ENCODE measurements around the gene SLC9A4.

Gene SLC9A4

GRCh38 chr2:102460467-102460866, 12.6 kb upstream of the SLC9A4 start:
- Histone ChIP-seq H3K4me3 (ENCODE audit: low read depth, low read length) (no peak overlapping the region), H3K27me3 (ENCODE audit: control insufficient read depth, insufficient read depth, low read length) (no peaks in the 10 kb centered on the region), H3K79me2 (no peaks in the 10 kb centered on the region), H3K4me1 (no peaks in the 10 kb centered on the region), H3K9me3 (ENCODE audit: control insufficient read depth, low read length) (no peaks in the 10 kb centered on the region), H3K36me3 (ENCODE audit: control insufficient read depth, insufficient read depth, low read length) (no peaks in the 10 kb centered on the region), H3K27ac (no peak overlapping the region), H3K9ac (no peak overlapping the region), H3K4me2 (ENCODE audit: low read length) (no peak overlapping the region), H2AFZ (no peak overlapping the region)
- no peak for TF ChIP-seq CTCF (IDR thresholded peaks at IDR 0.05)

DNA sequence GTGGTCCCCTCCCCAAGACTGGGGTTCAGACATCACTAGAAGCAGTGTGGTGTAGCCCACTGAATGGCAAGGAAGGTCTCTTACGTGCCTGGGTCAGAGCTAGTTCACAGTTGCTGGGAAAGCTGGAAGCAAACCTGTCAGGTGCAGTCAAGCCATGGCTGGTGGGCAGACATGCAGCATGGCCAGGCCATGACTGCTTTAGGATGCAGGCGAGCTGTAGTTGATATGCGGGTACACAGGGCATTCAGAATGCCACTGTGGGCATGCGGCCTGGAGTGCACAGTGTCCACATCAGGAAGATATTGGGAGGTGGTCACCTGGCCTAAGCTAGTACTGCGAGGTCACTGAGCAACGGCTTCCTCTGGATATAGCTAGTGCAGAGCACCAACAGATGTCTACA, 11.8 kb upstream of the SLC9A4 start:
- no peak for TF ChIP-seq CTCF (IDR thresholded peaks at IDR 0.05)
- Histone ChIP-seq H3K9me3 (ENCODE audit: control insufficient read depth, low read length) (no peaks in the 10 kb centered on the region), H2AFZ (no peak overlapping the region), H3K79me2 (no peaks in the 10 kb centered on the region), H3K4me1 (no peaks in the 10 kb centered on the region), H3K36me3 (ENCODE audit: control insufficient read depth, insufficient read depth, low read length) (no peaks in the 10 kb centered on the region), H3K4me3 (ENCODE audit: low read depth, low read length) (no peak overlapping the region), H3K4me2 (ENCODE audit: low read length) (no peak overlapping the region), H3K27ac (no peak overlapping the region), H3K9ac (no peak overlapping the region), H3K27me3 (ENCODE audit: control insufficient read depth, insufficient read depth, low read length) (no peaks in the 10 kb centered on the region)

GRCh38 chr2:102463160-102463559, 9.9 kb upstream of the SLC9A4 start:
- H3K4me2 ChIP-seq (ENCODE audit: low read length) = no peak overlapping the region
- no peaks in the 10 kb centered on the region for H3K27me3 ChIP-seq (ENCODE audit: control insufficient read depth, insufficient read depth, low read length)
- H3K27ac ChIP-seq = no peak overlapping the region
- H3K79me2 ChIP-seq = no peaks in the 10 kb centered on the region
- no peak overlapping the region for H2AFZ ChIP-seq
- TF ChIP-seq CTCF (IDR thresholded peaks at IDR 0.05) = no peak
- H3K4me3 ChIP-seq (ENCODE audit: low read depth, low read length) = no peak overlapping the region
- no peaks in the 10 kb centered on the region for H3K9me3 ChIP-seq (ENCODE audit: control insufficient read depth, low read length)
- H3K4me1 ChIP-seq = no peaks in the 10 kb centered on the region
- H3K36me3 ChIP-seq (ENCODE audit: control insufficient read depth, insufficient read depth, low read length) = no peaks in the 10 kb centered on the region
- H3K9ac ChIP-seq = no peak overlapping the region

- Histone ChIP-seq H3K4me2 (ENCODE audit: low read length) (no peak overlapping the region), H3K79me2 (no peaks in the 10 kb centered on the region), H3K9ac (no peak overlapping the region), H3K4me1 (no peaks in the 10 kb centered on the region), H3K36me3 (ENCODE audit: control insufficient read depth, insufficient read depth, low read length) (no peaks in the 10 kb centered on the region), H3K4me3 (ENCODE audit: low read depth, low read length) (no peak overlapping the region), H3K27me3 (ENCODE audit: control insufficient read depth, insufficient read depth, low read length) (no peaks in the 10 kb centered on the region), H3K27ac (no peak overlapping the region), H3K9me3 (ENCODE audit: control insufficient read depth, low read length) (no peaks in the 10 kb centered on the region), H2AFZ (no peak overlapping the region)
- no peak for TF ChIP-seq CTCF (IDR thresholded peaks at IDR 0.05)
Measured at GRCh38 chr2:102470168-102470567, 2.9 kb upstream of the SLC9A4 start.

GRCh38 chr2:102473631-102474030, 605 bp downstream of the SLC9A4 start:
- no peaks in the 10 kb centered on the region for H3K79me2 ChIP-seq
- no peak overlapping the region for H3K4me2 ChIP-seq (ENCODE audit: low read length)
- H3K4me3 ChIP-seq (ENCODE audit: low read depth, low read length) = no peak overlapping the region
- no peaks in the 10 kb centered on the region for H3K4me1 ChIP-seq
- H2AFZ ChIP-seq = no peak overlapping the region
- H3K9ac ChIP-seq = no peak overlapping the region
- H3K36me3 ChIP-seq (ENCODE audit: control insufficient read depth, insufficient read depth, low read length) = no peaks in the 10 kb centered on the region
- H3K27me3 ChIP-seq (ENCODE audit: control insufficient read depth, insufficient read depth, low read length) = no peaks in the 10 kb centered on the region
- no peak overlapping the region for H3K27ac ChIP-seq
- no peak for TF ChIP-seq CTCF (IDR thresholded peaks at IDR 0.05)
- no peaks in the 10 kb centered on the region for H3K9me3 ChIP-seq (ENCODE audit: control insufficient read depth, low read length)
